Measurements from ENCODE around the gene CDC14A. TPM values are rescaled to one million over a fixed set of nuclear protein-coding genes. Genes with fewer than 3 reads are reported as not detected.

Gene CDC14A
- total RNA-seq, 2 donors from 2014 or later: 10.6 to 11.3 TPM

GRCh38 chr1:100478816-100479215 is 126.5 kb downstream of the CDC14A start:
- Histone ChIP-seq H3K27ac (no peak overlapping the region), H3K27me3 (replicated peaks; ENCODE audit: insufficient read depth) (no peaks in the 10 kb centered on the region), H3K4me1 (ENCODE audit: control insufficient read depth in 1 of 2, low read depth in 2 of 2) (no peaks in the 10 kb centered on the region), H3K4me3 (no peak overlapping the region), H3K9me3 (no peaks in the 10 kb centered on the region), H3K36me3 (no peaks in the 10 kb centered on the region)
- no peak for DNase-seq (ENCODE audit: low spot score)
- TF ChIP-seq CTCF (IDR thresholded peaks at IDR 0.05): no peak
- ATAC-seq (ENCODE audit: insufficient number of reproducible peaks, low FRiP score, low read depth): no peak

GRCh38 chr1:100479620-100480338 is 127.5 kb downstream of the CDC14A start:
- DNase-seq (ENCODE audit: low spot score): no peak
- Histone ChIP-seq H3K4me1 (ENCODE audit: control insufficient read depth in 1 of 2, low read depth in 2 of 2) (no peaks in the 10 kb centered on the region), H3K27ac (no peak overlapping the region), H3K36me3 (no peaks in the 10 kb centered on the region), H3K27me3 (replicated peaks; ENCODE audit: insufficient read depth) (no peaks in the 10 kb centered on the region), H3K9me3 (no peaks in the 10 kb centered on the region), H3K4me3 (no peak overlapping the region)
- no peak for TF ChIP-seq CTCF (IDR thresholded peaks at IDR 0.05)
- ATAC-seq (ENCODE audit: insufficient number of reproducible peaks, low FRiP score, low read depth): no peak

GRCh38 chr1:100481303-100481702 is 129.0 kb downstream of the CDC14A start:
- ATAC-seq (ENCODE audit: insufficient number of reproducible peaks, low FRiP score, low read depth) (no peak), DNase-seq (ENCODE audit: low spot score) (no peak)
- Histone ChIP-seq H3K4me3 (no peak overlapping the region), H3K36me3 (no peaks in the 10 kb centered on the region), H3K27me3 (replicated peaks; ENCODE audit: insufficient read depth) (no peaks in the 10 kb centered on the region), H3K4me1 (ENCODE audit: control insufficient read depth in 1 of 2, low read depth in 2 of 2) (no peaks in the 10 kb centered on the region), H3K27ac (no peak overlapping the region), H3K9me3 (no peaks in the 10 kb centered on the region)
- no peak for TF ChIP-seq CTCF (IDR thresholded peaks at IDR 0.05)

- Histone ChIP-seq H3K27me3 (replicated peaks; ENCODE audit: insufficient read depth) (no peaks in the 10 kb centered on the region), H3K27ac (no peak overlapping the region), H3K4me3 (no peak overlapping the region), H3K9me3 (no peaks in the 10 kb centered on the region), H3K4me1 (ENCODE audit: control insufficient read depth in 1 of 2, low read depth in 2 of 2) (no peaks in the 10 kb centered on the region), H3K36me3 (no peaks in the 10 kb centered on the region)
- DNase-seq (ENCODE audit: low spot score) (no peak), ATAC-seq (ENCODE audit: insufficient number of reproducible peaks, low FRiP score, low read depth) (no peak)
- no peak for TF ChIP-seq CTCF (IDR thresholded peaks at IDR 0.05)
Observed at GRCh38 chr1:100482167-100482566, 129.9 kb downstream of the CDC14A start.

- no peak overlapping the region for H3K4me3 ChIP-seq
- ATAC-seq (ENCODE audit: insufficient number of reproducible peaks, low FRiP score, low read depth) (no peak), DNase-seq (ENCODE audit: low spot score) (no peak)
- H3K9me3 ChIP-seq: no peaks in the 10 kb centered on the region
- TF ChIP-seq CTCF (IDR thresholded peaks at IDR 0.05): no peak
- no peaks in the 10 kb centered on the region for H3K27me3 ChIP-seq (replicated peaks; ENCODE audit: insufficient read depth)
- H3K36me3 ChIP-seq: no peaks in the 10 kb centered on the region
- no peak overlapping the region for H3K27ac ChIP-seq
- no peaks in the 10 kb centered on the region for H3K4me1 ChIP-seq (ENCODE audit: control insufficient read depth in 1 of 2, low read depth in 2 of 2)
Observed at GRCh38 chr1:100482748-100483147, 130.4 kb downstream of the CDC14A start.
